Activated naive CD8-positive, alpha-beta T cell (primary cell): ENCODE measurements around the gene TADA2B.

Experiments used
- H3K27ac Mint-ChIP-seq: one replicate; pipeline ENCODE4 v1.8.0; 2021; ENCODE audit warnings: mixed read lengths
- H3K27me3 Mint-ChIP-seq: one replicate; pipeline ENCODE4 v1.8.0; 2021; ENCODE audit warnings: mixed read lengths
- H3K36me3 Mint-ChIP-seq: one replicate; pipeline ENCODE4 v1.8.0; 2021; ENCODE audit warnings: mixed read lengths
- H3K4me1 Mint-ChIP-seq: one replicate; pipeline ENCODE4 v1.8.0; 2021; ENCODE audit warnings: low read depth, mixed read lengths
- H3K4me3 Mint-ChIP-seq: one replicate; pipeline ENCODE4 v1.8.0; 2021; ENCODE audit warnings: mild to moderate bottlenecking, mixed read lengths
- H3K9me3 Mint-ChIP-seq: one replicate; pipeline ENCODE4 v1.8.0; 2021; ENCODE audit warnings: low read depth, mixed read lengths

The TADA2B gene

DNA sequence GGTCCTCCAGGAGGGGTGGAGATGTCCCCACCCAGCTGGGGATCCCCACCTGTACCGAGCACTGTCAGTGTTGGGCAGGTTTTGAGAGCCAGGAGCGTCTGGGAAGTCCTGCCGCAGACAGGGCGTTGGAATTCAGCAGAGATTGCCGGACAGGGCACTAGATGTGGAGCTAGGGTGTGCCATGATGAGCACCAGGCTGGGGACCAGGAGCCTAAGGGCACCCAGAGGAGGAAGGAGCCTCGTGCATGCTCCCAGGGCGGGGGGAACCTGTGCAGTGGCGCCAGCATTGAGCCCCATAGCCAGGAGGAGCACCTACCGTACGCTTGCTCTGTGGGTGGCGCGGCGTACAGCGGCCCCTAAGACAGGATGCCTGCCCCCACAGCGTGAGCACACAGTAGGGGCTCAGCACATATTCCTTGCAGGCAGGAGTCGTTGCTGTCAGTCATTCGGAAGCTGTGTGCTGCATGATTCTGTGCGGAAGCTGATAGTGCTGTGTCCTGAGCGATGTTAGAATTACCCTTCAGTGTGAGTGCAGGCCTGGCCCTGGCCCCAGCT is 18.8 kb upstream of the TADA2B start:
- no peaks in the 10 kb centered on the region for H3K9me3 Mint-ChIP-seq
- H3K27ac Mint-ChIP-seq: no peak overlapping the region
- H3K4me1 Mint-ChIP-seq: peaks cover 3% of the 10 kb centered on the region
- H3K4me3 Mint-ChIP-seq: no peak overlapping the region
- H3K36me3 Mint-ChIP-seq: peaks cover 8% of the 10 kb centered on the region
- no peaks in the 10 kb centered on the region for H3K27me3 Mint-ChIP-seq

- Mint-ChIP-seq H3K4me3 (no peak overlapping the region), H3K27me3 (no peaks in the 10 kb centered on the region), H3K9me3 (no peaks in the 10 kb centered on the region), H3K27ac (no peak overlapping the region), H3K36me3 (peaks cover 8% of the 10 kb centered on the region), H3K4me1 (peaks cover 3% of the 10 kb centered on the region)
Observed at GRCh38 chr4:7025040-7025602, 18.1 kb upstream of the TADA2B start.

DNA sequence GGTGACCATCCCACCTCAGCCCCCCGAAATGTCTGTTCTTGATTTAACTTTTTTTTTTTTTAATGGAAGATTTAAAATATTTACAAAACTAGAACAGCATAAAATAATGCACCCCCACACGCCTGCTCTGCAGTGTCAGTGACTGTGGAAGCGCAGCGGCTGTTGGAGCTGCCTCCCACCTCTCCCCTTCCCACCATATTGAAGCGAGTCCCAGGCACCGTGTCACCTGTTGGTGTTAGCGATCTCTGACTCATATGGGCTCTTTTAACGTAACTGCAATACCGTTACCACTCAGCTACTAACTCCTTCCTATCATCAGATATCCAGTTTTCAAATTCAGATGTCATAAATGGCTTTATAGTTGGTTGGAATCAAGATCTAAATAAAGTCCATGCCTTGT is 17.1 kb upstream of the TADA2B start:
- peaks cover 3% of the 10 kb centered on the region for H3K4me1 Mint-ChIP-seq
- H3K36me3 Mint-ChIP-seq: peaks cover 12% of the 10 kb centered on the region
- H3K27ac Mint-ChIP-seq: no peak overlapping the region
- H3K27me3 Mint-ChIP-seq: no peaks in the 10 kb centered on the region
- no peaks in the 10 kb centered on the region for H3K9me3 Mint-ChIP-seq
- no peak overlapping the region for H3K4me3 Mint-ChIP-seq

DNA sequence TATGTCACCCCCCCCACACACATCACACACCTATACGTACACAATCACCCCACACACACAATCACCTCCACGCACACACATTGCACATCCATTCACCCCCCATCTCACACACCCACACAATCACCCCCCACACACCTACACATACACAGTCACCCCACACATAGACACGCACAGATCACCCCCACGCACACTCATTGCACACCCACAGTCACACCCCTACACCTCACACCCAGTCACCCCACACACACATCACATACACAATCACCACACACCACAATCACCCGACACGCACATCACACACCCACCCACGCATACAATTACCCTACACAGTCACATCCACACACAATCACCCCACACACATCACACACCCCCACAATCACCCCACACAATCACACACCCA is 15.9 kb upstream of the TADA2B start:
- peaks cover 3% of the 10 kb centered on the region for H3K4me1 Mint-ChIP-seq
- H3K27me3 Mint-ChIP-seq: no peaks in the 10 kb centered on the region
- no peak overlapping the region for H3K4me3 Mint-ChIP-seq
- H3K36me3 Mint-ChIP-seq: peaks cover 12% of the 10 kb centered on the region
- H3K27ac Mint-ChIP-seq: no peak overlapping the region
- no peaks in the 10 kb centered on the region for H3K9me3 Mint-ChIP-seq

- Mint-ChIP-seq H3K36me3 (peaks cover 12% of the 10 kb centered on the region), H3K4me1 (peaks cover 3% of the 10 kb centered on the region), H3K9me3 (no peaks in the 10 kb centered on the region), H3K27me3 (no peaks in the 10 kb centered on the region), H3K4me3 (no peak overlapping the region), H3K27ac (peak overlapping the region; percentile 70)
Observed at GRCh38 chr4:7027913-7028312, 15.3 kb upstream of the TADA2B start.

- Mint-ChIP-seq H3K36me3 (peaks cover 12% of the 10 kb centered on the region), H3K27ac (no peak overlapping the region), H3K4me1 (peaks cover 3% of the 10 kb centered on the region), H3K9me3 (no peaks in the 10 kb centered on the region), H3K4me3 (no peak overlapping the region), H3K27me3 (no peaks in the 10 kb centered on the region)
Observed at GRCh38 chr4:7029212-7029611, 14.0 kb upstream of the TADA2B start.

GRCh38 chr4:7029921-7030320 is 13.3 kb upstream of the TADA2B start:
- no peak overlapping the region for H3K27ac Mint-ChIP-seq
- H3K9me3 Mint-ChIP-seq: no peaks in the 10 kb centered on the region
- no peak overlapping the region for H3K4me3 Mint-ChIP-seq
- peaks cover 3% of the 10 kb centered on the region for H3K4me1 Mint-ChIP-seq
- H3K36me3 Mint-ChIP-seq: peaks cover 12% of the 10 kb centered on the region
- H3K27me3 Mint-ChIP-seq: no peaks in the 10 kb centered on the region

DNA sequence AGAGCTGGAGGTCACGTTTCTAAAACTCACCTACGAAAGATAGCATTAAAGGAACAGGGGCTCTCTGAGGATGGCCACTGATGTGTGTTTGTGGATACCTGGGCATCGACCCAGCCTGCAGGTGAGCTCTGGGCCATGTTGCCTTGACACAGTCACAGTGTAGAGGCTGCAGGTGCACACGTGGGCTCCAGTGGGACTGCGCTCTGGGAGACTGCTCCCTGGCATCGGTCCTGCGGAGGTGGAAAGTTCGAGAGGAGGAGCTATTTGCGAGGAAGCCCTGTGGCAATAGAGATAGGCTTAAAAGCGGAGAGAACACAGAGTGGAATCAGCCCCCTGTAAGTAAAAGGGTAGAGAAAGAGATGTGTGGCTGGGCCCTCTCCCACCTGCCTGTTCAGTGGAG is 12.3 kb upstream of the TADA2B start:
- Mint-ChIP-seq H3K4me1 (peaks cover 3% of the 10 kb centered on the region), H3K9me3 (no peaks in the 10 kb centered on the region), H3K4me3 (no peak overlapping the region), H3K27ac (no peak overlapping the region), H3K27me3 (no peaks in the 10 kb centered on the region), H3K36me3 (peaks cover 12% of the 10 kb centered on the region)

DNA sequence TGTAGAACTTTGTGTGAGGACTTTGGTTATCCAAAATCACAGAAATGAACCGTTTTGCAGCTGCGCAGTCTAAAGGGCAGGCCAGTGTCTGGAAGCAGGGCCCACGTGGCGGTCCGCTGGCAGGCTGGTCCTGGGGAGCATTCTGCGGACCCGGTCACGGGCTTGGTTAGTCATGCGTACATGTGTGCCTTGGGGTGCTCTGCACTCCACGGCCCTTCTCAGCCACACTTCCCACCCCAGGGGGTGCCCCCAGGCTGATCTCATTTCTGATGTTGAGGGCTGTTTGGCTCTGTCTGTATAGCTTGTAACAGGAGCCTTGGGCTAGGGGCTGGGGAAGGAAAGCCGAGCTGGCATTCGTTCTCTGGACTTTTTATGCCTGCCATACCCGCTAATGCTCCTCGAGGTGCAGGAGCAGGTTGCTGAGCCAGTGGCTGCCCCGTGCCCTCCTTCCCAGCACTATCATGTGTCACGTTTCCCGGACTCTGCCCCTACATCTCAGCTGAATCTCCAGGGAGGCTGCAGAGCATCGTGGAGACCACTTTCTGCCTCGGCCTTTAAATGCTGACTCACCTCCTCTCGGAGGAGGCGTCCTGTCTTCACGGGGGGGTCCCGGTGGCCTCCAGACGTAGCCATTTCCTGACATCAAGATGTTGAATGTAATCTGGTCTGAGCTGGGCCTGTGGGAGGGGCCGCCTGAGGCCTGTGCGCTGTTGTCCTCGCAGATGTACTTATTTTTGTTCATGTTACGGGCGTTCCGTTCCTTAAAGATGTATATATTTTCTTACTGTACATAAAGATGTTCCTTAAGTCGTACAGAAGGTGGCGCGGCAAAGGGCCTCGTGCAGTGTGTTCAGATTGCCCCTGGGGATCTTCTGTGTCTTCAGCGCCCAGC is 11.4 kb upstream of the TADA2B start:
- no peaks in the 10 kb centered on the region for H3K9me3 Mint-ChIP-seq
- H3K36me3 Mint-ChIP-seq: peaks cover 9% of the 10 kb centered on the region
- H3K4me1 Mint-ChIP-seq: peaks cover 3% of the 10 kb centered on the region
- H3K27ac Mint-ChIP-seq: no peak overlapping the region
- no peak overlapping the region for H3K4me3 Mint-ChIP-seq
- no peaks in the 10 kb centered on the region for H3K27me3 Mint-ChIP-seq

DNA sequence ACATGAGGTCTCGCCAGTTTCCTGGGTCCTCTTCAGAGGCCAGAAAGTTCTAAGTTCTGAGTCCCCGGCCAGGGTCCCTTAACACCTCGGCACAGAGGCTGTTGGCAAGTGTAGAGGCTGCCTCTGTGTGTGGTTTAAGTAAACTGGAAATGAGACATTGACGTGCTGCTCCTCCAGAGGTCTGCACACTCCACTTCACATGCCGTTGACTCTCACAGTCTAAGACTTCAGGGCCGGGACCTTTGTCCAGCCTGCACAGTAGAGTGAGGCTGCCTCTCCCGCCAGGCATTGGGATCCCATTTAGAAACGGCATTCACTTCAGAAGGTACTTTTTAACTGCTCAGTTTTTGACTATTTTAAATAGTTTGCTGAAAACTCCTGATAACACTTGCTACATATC is 10.6 kb upstream of the TADA2B start:
- Mint-ChIP-seq H3K27me3 (no peaks in the 10 kb centered on the region), H3K27ac (no peak overlapping the region), H3K36me3 (peaks cover 9% of the 10 kb centered on the region), H3K4me1 (peaks cover 3% of the 10 kb centered on the region), H3K9me3 (no peaks in the 10 kb centered on the region), H3K4me3 (no peak overlapping the region)

- Mint-ChIP-seq H3K4me3 (no peak overlapping the region), H3K4me1 (no peaks in the 10 kb centered on the region), H3K27me3 (no peaks in the 10 kb centered on the region), H3K36me3 (peaks cover 3% of the 10 kb centered on the region), H3K27ac (no peak overlapping the region), H3K9me3 (no peaks in the 10 kb centered on the region)
Observed at GRCh38 chr4:7034262-7035081, 8.7 kb upstream of the TADA2B start.

DNA sequence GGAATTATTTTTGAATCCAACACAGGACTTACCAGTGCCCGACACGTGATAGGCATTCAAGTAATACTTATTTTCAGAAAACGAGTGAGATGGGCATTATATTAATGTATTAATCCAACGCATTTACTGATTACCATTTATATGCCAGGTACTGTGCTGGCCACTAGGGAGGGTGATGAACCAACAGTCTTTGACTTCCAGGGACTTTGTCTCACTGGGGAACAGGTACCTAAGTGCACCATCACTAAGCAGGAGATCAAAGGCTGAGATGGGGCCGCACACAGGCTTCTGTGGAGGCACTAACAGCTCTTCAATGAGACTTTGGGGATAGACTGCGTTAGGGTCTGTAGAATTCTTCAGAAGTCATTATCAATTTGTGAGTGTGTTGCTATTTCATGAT is 5.7 kb upstream of the TADA2B start:
- Mint-ChIP-seq H3K27ac (no peak overlapping the region), H3K4me3 (no peak overlapping the region), H3K27me3 (no peaks in the 10 kb centered on the region), H3K9me3 (no peaks in the 10 kb centered on the region), H3K4me1 (peaks cover 3% of the 10 kb centered on the region), H3K36me3 (no peaks in the 10 kb centered on the region)

DNA sequence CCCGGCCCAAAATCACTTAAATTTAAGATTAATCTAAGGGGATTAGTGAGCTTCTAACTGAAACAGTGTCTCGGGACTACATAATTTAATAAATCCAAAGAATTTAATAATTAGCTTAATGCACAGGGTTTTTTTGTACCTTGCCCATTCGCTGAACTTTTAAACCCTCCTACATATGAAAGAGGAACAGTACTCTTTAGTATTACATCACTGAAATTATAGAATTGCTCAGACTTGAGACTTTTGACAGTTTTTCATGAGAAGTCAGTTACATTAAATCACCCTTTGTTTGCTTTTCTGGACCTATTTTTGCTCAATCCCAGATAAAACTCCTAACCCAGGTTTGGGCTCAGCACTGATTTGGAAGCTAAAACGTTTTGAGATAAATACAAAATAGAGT is 2.4 kb upstream of the TADA2B start:
- Mint-ChIP-seq H3K4me1 (peaks cover 18% of the 10 kb centered on the region), H3K27ac (no peak overlapping the region), H3K36me3 (peaks cover 2% of the 10 kb centered on the region), H3K27me3 (no peaks in the 10 kb centered on the region), H3K9me3 (no peaks in the 10 kb centered on the region), H3K4me3 (peak overlapping the region; percentile 44)

GRCh38 chr4:7041246-7041645 is 1.9 kb upstream of the TADA2B start:
- Mint-ChIP-seq H3K9me3 (no peaks in the 10 kb centered on the region), H3K4me1 (peaks cover 23% of the 10 kb centered on the region), H3K27ac (no peak overlapping the region), H3K4me3 (no peak overlapping the region), H3K27me3 (no peaks in the 10 kb centered on the region), H3K36me3 (peaks cover 2% of the 10 kb centered on the region)
